ENCODE data around the gene THOC1.

The THOC1 gene

GRCh38 chr18:260547-260946 lies 7.3 kb downstream of the THOC1 start:
- no peak overlapping the region for H3K4me3 ChIP-seq (replicated peaks; ENCODE audit: insufficient read depth, low read length)
- TF ChIP-seq POLR2AphosphoS5 (IDR thresholded peaks at IDR 0.05; ENCODE audit: low read depth): no peak
- TF ChIP-seq CTCF (IDR thresholded peaks at IDR 0.05; ENCODE audit: insufficient read depth, low read length): no peak
- no peak for TF ChIP-seq SPI1 (IDR thresholded peaks at IDR 0.05; ENCODE audit: borderline replicate concordance, low read depth)
- no peak for TF ChIP-seq GABPA (IDR thresholded peaks at IDR 0.05; ENCODE audit: low read depth)
- no peak for DNase-seq (ENCODE audit: low read depth in 1 of 2, low spot score in 1 of 2)

GRCh38 chr18:255171-255570 lies 12.7 kb downstream of the THOC1 start:
- no peaks in the 10 kb centered on the region for H3K27me3 ChIP-seq (ENCODE audit: insufficient read depth, poor library complexity, severe bottlenecking)
- no peak for TF ChIP-seq CTCF (IDR thresholded peaks at IDR 0.05; ENCODE audit: insufficient read depth, low read length)
- TF ChIP-seq POLR2AphosphoS5 (IDR thresholded peaks at IDR 0.05; ENCODE audit: low read depth): no peak
- TF ChIP-seq SPI1 (IDR thresholded peaks at IDR 0.05; ENCODE audit: borderline replicate concordance, low read depth): no peak
- no peak for TF ChIP-seq GABPA (IDR thresholded peaks at IDR 0.05; ENCODE audit: low read depth)
- TF ChIP-seq REST (IDR thresholded peaks at IDR 0.05; ENCODE audit: insufficient replicate concordance, low read depth): no peak
- no peak for DNase-seq (ENCODE audit: low read depth in 1 of 2, low spot score in 1 of 2)
- no peak overlapping the region for H3K27ac ChIP-seq (replicated peaks)
- H3K4me3 ChIP-seq (replicated peaks; ENCODE audit: insufficient read depth, low read length): no peak overlapping the region

More at GRCh38 chr18:260547-260946, 7.3 kb downstream of the THOC1 start:
- Histone ChIP-seq H3K27ac (replicated peaks) (no peak overlapping the region), H3K27me3 (ENCODE audit: insufficient read depth, poor library complexity, severe bottlenecking) (no peaks in the 10 kb centered on the region)

GRCh38 chr18:253121-253520 lies 14.7 kb downstream of the THOC1 start:
- DNase-seq (ENCODE audit: low read depth in 1 of 2, low spot score in 1 of 2): no peak
- TF ChIP-seq SPI1 (IDR thresholded peaks at IDR 0.05; ENCODE audit: borderline replicate concordance, low read depth) (no peak), CTCF (IDR thresholded peaks at IDR 0.05; ENCODE audit: insufficient read depth, low read length) (no peak), REST (IDR thresholded peaks at IDR 0.05; ENCODE audit: insufficient replicate concordance, low read depth) (no peak), POLR2AphosphoS5 (IDR thresholded peaks at IDR 0.05; ENCODE audit: low read depth) (no peak), GABPA (IDR thresholded peaks at IDR 0.05; ENCODE audit: low read depth) (no peak)
- H3K27ac ChIP-seq (replicated peaks): no peak overlapping the region
- H3K4me3 ChIP-seq (replicated peaks; ENCODE audit: insufficient read depth, low read length): no peak overlapping the region
- H3K27me3 ChIP-seq (ENCODE audit: insufficient read depth, poor library complexity, severe bottlenecking): no peaks in the 10 kb centered on the region

GRCh38 chr18:251572-251971 lies 16.3 kb downstream of the THOC1 start:
- no peak for TF ChIP-seq SPI1 (IDR thresholded peaks at IDR 0.05; ENCODE audit: borderline replicate concordance, low read depth)
- no peak for TF ChIP-seq REST (IDR thresholded peaks at IDR 0.05; ENCODE audit: insufficient replicate concordance, low read depth)
- no peak for TF ChIP-seq GABPA (IDR thresholded peaks at IDR 0.05; ENCODE audit: low read depth)
- no peak for TF ChIP-seq CTCF (IDR thresholded peaks at IDR 0.05; ENCODE audit: insufficient read depth, low read length)
- no peak for TF ChIP-seq POLR2AphosphoS5 (IDR thresholded peaks at IDR 0.05; ENCODE audit: low read depth)
- DNase-seq (ENCODE audit: low read depth in 1 of 2, low spot score in 1 of 2): no peak
- H3K4me3 ChIP-seq (replicated peaks; ENCODE audit: insufficient read depth, low read length): no peak overlapping the region
- H3K27ac ChIP-seq (replicated peaks): no peak overlapping the region
- no peaks in the 10 kb centered on the region for H3K27me3 ChIP-seq (ENCODE audit: insufficient read depth, poor library complexity, severe bottlenecking)
